NCI-H2227 treated with DMSO at 0.1 percent for 48 hours (cell line): ENCODE results near the gene FLT4.

Experiments used
- DNase-seq: peaks from one replicate; lab custom pipeline; 2025; lab: John Stamatoyannopoulos, UW

Gene FLT4

GRCh38 chr5:180642181-180642775 lies 7.1 kb downstream of the FLT4 start:
- DNase-seq, result no peak

GRCh38 chr5:180641566-180641900 lies 7.9 kb downstream of the FLT4 start:
- no peak for DNase-seq

GRCh38 chr5:180640861-180641565 lies 8.4 kb downstream of the FLT4 start:
- no peak for DNase-seq

GRCh38 chr5:180640611-180640860 lies 8.9 kb downstream of the FLT4 start:
- no peak for DNase-seq

- no peak for DNase-seq
These were observed 9.4 kb downstream of the FLT4 start for GRCh38 chr5:180639741-180640610.

- DNase-seq, result no peak
These were observed 10.1 kb downstream of the FLT4 start for GRCh38 chr5:180639287-180639686.

GRCh38 chr5:180637962-180638680 lies 11.3 kb downstream of the FLT4 start:
- DNase-seq, result no peak

GRCh38 chr5:180636403-180637075 lies 12.9 kb downstream of the FLT4 start:
- no peak for DNase-seq

GRCh38 chr5:180636016-180636402 lies 13.4 kb downstream of the FLT4 start:
- no peak for DNase-seq

GRCh38 chr5:180633283-180634177 lies 15.9 kb downstream of the FLT4 start:
- DNase-seq, result no peak

GRCh38 chr5:180632768-180633167 lies 16.6 kb downstream of the FLT4 start:
- DNase-seq, result no peak

- peak; percentile 55 for DNase-seq
These were observed 17.6 kb downstream of the FLT4 start for GRCh38 chr5:180631549-180632383.

GRCh38 chr5:180630426-180630825 lies 19.0 kb downstream of the FLT4 start:
- no peak for DNase-seq

GRCh38 chr5:180629831-180630382 lies 19.5 kb downstream of the FLT4 start:
- no peak for DNase-seq

GRCh38 chr5:180628827-180629750 lies 20.3 kb downstream of the FLT4 start:
- DNase-seq, result no peak

- DNase-seq, result no peak
These were observed 21.2 kb downstream of the FLT4 start for GRCh38 chr5:180628211-180628610.

GRCh38 chr5:180627386-180628120 lies 21.8 kb downstream of the FLT4 start:
- DNase-seq, result no peak
